Occipital lobe (tissue), 2 donors: ENCODE data around the gene F2R. TPM values are rescaled to one million over a fixed set of nuclear protein-coding genes. Genes with fewer than 3 reads are reported as not detected.

Experiments
- DNase-seq: peaks from one replicate; lab custom pipeline; 2025; lab: John Stamatoyannopoulos, UW
- total RNA-seq: library from RNA; depleted of rRNA; stranded (reverse); fragments of >200 nt; gene quantifications from one replicate; pipeline ENCODE4 v1.2.3, GENCODE V29; 2014

Gene F2R
- total RNA-seq, 1 donor from 2014 or later = 29.2 TPM

DNA sequence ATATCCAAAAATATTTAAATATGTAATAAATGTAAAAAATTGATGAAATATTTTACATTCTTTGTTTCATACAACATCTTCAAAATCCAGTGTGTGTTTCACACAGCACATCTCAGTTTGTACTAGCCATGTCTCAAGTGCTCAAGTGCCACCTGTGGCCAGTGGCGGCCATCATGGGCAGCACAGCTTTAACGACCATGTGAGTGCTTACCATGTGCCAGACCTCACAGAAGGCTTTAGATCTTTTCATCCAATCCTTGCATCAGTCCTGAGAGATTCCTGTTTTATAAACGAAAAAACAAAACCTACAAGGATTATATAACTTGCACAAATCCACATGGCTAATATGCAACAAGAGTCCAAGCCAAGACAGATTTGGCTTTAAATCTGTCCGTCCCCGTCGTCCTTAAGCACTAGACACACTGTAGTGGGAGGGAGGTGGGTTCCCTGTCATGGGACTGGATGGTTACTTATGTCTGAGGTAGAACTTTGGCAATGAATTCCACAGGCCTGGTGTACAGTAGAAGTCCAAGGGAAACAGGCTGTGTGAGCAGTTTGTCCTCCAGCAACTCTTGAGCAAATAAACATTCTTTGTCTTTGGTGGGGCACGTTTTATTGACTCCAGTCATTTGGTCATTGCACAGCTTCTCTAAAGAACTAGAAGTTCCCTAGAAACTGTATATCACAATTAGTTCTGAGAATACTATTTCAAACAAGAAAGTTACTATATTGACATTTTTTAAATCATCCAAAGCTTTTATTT lies 25.0 kb upstream of the F2R start:
- no peak for DNase-seq

- no peak for DNase-seq
Measured at GRCh38 chr5:76691467-76692273, 24.3 kb upstream of the F2R start.

GRCh38 chr5:76692274-76692540 lies 23.7 kb upstream of the F2R start:
- DNase-seq = no peak

- DNase-seq = no peak
Measured at GRCh38 chr5:76692651-76693050, 23.3 kb upstream of the F2R start.

DNA sequence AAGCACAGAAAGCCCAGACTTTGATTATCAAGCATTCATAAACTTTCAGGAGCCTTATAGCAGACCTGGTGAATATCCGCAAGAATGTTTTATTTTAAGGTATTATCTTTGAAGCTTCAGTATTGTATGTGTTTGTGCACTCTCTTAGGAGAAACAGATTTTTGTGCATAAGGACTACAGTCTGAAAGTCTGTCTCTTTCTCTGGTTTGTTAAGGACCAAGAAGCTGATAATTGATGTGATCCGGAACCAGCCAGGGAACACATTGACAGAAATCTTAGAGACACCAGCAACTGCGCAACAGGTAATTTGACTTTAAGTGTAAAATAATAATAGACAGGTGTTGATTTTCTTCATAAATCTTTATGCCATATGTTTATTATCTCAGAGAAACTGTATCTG lies 22.8 kb upstream of the F2R start:
- DNase-seq = no peak

DNA sequence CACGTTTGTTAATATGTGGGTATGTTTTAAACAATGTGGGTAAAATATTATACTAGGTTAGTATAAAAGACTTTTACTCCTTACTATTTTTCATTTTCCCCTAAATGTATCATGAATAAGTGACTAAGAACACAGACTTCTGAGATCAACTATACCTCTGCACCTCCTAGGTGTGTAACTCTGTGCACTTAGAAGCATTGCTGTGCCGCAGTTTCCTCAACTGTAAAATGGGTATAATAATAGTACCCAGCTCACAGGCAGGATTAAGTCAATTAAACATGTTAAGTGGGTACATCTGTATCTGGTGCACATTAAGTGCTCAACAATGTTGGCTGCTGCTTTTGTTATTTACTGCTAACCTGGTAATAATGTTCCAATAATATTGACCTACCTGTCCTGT lies 21.6 kb upstream of the F2R start:
- no peak for DNase-seq

GRCh38 chr5:76695346-76695745 lies 20.6 kb upstream of the F2R start:
- no peak for DNase-seq

GRCh38 chr5:76696251-76696650 lies 19.7 kb upstream of the F2R start:
- DNase-seq = no peak

- DNase-seq = no peak
Measured at GRCh38 chr5:76697670-76698069, 18.3 kb upstream of the F2R start.

GRCh38 chr5:76700571-76700970 lies 15.4 kb upstream of the F2R start:
- no peak for DNase-seq

- no peak for DNase-seq
Measured at GRCh38 chr5:76701298-76701697, 14.6 kb upstream of the F2R start.

- DNase-seq = no peak
Measured at GRCh38 chr5:76703707-76704106, 12.2 kb upstream of the F2R start.

DNA sequence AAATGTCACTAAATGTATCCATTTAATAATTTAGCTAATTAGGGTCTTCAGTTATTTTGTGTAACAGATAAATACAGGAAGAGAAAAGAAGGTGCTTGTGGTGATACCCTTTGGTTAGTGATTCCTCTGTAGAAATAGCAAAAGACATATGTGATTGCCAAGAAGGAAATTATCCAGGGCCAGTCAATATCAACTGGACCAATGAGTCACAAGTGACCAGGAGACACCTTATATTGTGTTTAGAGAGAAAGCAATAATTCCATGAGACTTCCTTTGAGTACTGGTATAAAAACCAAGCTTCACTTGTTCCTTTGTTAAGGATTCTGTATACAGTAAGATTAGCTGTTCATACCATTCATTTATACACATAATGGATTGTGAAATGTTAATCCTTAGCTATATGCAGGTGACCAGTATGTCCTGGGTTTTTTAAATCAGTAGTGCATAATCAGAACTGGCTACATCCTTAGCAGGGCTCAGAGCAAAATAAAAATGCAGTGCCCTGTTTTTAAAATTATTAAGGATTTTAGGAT lies 11.7 kb upstream of the F2R start:
- DNase-seq = no peak

DNA sequence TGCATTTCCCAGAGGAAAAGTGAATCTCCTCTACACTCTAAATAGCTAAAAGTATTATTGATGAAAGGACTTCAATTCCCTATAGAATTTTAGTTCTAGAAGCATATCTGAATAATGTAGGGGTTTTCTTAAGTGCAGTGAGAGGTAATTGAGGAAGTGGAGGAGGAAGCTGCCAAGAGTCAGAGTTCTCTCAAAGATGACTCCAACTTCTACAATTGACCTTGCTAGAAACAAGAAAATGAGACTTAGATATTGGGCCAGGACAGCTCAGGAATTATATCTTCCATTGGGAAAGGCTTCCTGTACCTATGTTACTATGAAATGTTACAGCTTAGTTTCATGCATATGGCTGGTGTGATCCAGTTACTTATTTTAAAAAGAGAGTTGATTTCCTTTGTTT lies 10.4 kb upstream of the F2R start:
- DNase-seq = no peak

GRCh38 chr5:76709762-76710161 lies 6.2 kb upstream of the F2R start:
- DNase-seq = no peak

DNA sequence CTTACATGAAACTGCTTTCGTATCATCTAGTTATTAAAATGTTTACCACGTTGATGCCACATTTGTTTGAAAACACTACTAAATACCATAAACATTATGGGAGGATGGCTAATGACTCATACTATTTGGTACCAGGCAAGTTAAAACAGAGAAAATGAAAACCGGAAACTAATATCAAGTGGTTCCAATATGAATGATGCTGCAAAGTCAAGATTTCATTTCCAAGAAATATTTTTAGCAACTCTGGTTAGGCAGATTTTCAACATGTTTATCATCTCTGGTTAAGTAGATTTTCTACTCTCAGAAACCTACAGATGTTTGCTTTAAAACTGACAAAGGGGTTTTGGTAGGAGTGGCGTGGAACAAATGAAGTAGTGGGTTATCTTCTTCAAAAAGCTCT lies 4.9 kb upstream of the F2R start:
- DNase-seq = no peak

DNA sequence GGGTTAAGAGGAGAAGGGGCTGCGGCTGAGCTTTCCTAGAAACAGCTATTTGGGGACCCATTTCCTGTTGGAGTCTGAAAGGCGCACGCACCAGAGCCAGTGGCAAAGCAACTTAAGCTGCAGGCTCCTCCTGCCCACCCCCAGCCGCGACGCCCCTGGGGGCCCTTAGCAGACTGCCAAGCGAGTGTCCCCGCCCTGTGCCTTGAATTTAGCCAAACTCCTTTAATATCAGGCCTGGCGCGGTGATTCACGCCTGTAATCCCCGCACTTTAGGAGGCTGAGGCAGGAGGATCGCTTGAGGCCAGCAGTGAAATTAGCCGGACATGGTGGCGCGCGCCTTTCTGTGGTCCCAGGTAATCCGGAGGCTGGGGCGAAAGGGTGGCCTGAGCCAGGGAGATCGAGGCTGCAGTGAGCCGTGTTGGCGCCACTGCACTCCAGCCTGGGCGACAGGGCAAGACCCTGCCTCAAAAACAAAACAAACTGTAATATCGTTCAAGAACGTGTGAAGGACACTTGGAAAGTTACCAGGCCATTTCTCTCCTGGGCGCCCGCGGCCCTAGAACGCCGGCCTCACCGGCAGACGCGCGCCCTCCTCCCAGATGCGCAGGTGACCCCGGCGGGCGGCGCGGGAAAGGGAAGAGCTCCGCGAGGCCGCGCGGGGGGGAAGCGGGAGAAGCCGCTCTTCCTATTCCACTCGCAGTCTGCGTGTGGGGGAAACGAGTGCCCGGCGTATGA lies 1.0 kb upstream of the F2R start:
- DNase-seq = no peak

- DNase-seq = no peak
Measured at GRCh38 chr5:76715486-76715735, 515 bp upstream of the F2R start.

DNA sequence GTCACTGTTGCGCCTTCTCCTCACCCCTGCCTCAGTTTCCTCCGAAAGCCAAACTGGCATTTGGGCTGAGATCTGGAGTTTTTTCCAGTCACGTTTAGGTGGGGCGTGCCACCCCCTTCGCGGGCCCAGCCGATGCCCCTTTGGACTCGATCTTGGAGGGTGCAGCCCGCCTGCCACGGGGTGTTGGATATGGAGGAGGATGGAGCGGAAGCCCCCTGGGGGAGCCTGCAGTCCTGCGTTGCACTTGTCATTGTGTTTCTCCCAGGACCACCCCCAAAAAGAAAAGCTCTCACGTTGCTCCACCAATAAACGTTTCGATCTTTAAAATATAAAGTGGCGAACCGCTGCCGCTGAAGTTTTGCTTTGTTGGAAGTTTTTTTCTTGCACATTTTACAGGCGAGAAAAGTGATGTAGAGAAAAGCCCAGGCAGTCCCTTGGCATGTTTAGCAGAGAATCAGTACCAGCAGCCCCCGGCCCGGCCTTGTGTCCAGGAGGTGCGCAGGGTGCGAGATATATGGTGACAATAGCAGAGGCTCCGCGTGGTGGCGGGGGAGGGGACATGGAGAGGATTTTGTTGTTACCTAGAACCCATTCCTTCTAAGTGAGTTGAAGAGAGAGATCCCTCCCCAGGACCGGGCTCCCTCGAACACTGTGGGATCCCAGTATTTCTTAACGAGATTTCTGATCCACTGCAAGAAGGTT lies 681 bp downstream of the F2R start:
- no peak for DNase-seq

DNA sequence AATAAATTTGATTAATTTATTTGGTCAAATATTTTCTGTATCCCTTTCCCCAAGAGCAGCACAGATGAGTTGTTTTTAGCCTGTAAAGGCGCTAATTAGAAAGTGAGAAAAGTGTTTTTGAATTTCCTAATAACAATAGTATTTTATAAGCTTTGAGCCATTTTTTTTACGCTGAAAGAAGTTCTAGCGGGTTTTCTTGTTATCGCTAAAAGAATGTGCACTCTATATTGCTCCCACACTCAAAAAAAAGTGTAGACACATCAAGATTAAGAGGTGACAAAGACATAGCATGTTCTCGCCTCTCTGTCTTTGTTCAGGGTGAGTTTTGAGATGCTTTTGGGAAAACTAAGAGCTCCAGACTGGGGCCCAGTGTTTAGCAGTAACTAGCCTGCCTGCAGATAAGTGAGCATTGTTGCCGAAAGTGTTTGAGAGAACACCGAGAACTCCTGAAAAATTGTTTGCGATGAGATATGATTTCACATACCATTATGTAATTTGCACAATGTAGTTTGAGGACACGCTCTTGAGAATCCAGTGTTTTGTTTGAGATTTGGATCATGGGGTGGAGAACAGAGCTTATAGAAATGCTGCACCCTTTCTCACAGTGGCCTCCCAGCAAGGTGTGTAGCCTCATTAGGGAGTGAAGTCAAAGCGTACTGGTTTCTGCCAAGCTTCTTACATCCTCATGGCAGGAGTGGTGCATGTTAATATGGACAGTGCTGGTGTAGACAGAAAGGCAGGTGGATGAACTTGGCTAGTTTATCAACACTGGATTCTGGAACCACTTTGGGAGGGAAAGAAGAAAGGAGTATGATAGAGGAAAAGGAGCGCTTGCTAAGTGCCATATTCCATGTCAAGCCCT lies 1.5 kb downstream of the F2R start:
- DNase-seq = no peak

DNA sequence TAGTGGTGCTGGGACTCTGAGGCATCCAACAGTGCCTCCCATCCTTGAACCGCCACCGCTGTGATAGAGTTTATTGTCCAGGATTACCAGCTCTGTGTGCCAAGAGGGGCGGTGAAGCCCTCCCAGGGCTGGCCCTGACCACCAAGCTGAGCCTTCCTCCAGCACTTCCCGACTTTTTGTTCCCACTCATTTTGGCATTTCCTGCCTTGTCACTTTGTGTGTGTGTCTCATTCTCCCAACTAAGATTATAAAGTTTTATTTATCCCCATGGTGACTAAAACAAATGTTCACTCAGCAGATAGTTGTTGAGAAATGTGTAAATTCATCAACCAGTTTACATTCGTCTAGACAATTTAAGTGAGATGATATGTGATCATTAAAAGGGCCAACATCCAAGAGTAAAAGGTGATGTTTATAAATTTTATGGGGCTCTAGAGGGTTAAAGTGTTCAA lies 2.5 kb downstream of the F2R start:
- DNase-seq = no peak
